ENCODE results near the gene ITCH. TPM values are rescaled to one million over a fixed set of nuclear protein-coding genes. Genes with fewer than 3 reads are reported as not detected.
A peak's percentile ranks its signal among the peaks of the same experiment; 100 is the strongest.

The ITCH gene
- total RNA-seq, 4 donors from 2014 or later = 37.4 to 48.4 (median 43.4) TPM

DNA sequence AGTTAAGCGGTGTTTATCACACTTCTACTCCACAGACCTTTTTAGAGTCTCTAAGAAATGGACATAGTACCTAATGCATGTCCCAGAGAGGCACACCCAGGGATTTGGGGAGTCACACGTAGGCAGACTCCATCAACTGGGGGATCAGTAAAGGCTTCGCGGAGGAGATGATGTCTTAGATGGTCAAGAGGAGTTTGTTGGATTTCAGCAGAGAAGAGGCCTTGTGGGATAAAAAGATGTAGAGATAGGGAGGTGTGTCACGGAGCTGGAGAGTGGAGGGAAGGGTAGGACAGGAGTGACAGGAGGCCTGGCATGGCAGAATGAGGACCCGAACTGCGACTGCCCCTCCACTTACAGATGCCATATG is 162.3 kb downstream of the ITCH start:
- H3K4me1 ChIP-seq = peaks cover 57% of the 10 kb centered on the region
- no peak for DNase-seq (ENCODE audit: low spot score in 2 of 2)
- H3K9me3 ChIP-seq = no peaks in the 10 kb centered on the region
- H3K27me3 ChIP-seq = no peaks in the 10 kb centered on the region
- 62% methylated on average over 7 of the region's 7 CpGs for WGBS
- peaks cover 33% of the 10 kb centered on the region for H3K36me3 ChIP-seq
- peak overlapping the region; percentile 85 for H3K27ac ChIP-seq
- H3K4me3 ChIP-seq = no peak overlapping the region
- TF ChIP-seq, protein P1, sequence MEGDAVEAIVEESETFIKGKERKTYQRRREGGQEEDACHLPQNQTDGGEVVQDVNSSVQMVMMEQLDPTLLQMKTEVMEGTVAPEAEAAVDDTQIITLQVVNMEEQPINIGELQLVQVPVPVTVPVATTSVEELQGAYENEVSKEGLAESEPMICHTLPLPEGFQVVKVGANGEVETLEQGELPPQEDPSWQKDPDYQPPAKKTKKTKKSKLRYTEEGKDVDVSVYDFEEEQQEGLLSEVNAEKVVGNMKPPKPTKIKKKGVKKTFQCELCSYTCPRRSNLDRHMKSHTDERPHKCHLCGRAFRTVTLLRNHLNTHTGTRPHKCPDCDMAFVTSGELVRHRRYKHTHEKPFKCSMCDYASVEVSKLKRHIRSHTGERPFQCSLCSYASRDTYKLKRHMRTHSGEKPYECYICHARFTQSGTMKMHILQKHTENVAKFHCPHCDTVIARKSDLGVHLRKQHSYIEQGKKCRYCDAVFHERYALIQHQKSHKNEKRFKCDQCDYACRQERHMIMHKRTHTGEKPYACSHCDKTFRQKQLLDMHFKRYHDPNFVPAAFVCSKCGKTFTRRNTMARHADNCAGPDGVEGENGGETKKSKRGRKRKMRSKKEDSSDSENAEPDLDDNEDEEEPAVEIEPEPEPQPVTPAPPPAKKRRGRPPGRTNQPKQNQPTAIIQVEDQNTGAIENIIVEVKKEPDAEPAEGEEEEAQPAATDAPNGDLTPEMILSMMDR (IDR thresholded peaks at IDR 0.05) = no peak

DNA sequence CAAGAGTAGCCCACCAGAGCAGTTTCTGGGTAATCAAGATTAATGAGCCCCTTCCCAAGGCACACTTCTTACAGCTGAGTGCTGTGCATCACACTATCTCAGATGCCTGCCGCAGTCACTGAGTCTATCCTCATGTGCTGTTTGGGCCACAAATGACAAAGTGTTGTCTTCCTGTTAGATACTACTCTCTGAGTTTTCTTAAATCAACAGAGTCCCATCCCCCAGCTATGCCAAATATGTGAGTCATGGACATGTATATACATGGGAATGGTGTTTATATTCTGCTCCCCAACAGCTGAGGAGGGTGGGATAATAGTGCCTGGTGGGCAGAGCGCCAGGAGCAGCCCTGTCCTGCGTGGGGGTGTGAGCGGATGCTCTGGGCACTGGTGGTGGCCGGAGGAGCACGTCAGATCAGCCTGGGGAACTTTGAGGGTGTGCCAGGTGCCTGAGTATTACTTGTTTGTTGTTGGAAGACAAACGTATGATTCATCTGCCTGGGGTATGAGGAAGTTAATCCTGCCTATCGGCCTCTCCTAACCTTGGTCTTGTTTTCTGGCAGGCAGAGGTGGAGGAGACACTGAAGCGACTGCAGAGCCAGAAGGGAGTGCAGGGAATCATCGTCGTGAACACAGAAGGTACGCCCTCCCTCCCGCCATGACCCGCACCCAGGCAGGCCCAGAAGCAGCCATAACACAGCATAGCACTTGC is 162.8 kb downstream of the ITCH start:
- TF ChIP-seq EP300 (IDR thresholded peaks at IDR 0.05) = no peak
- peak; percentile 2 to 78 (median 44) for TF ChIP-seq POLR2AphosphoS5 (IDR thresholded peaks at IDR 0.05)
- Histone ChIP-seq H3K4me3 (no peak overlapping the region), H3K4me1 (peaks cover 61% of the 10 kb centered on the region), H3K9me3 (no peaks in the 10 kb centered on the region), H3K36me3 (peaks cover 38% of the 10 kb centered on the region), H3K27ac (peak overlapping the region; percentile 85), H3K27me3 (no peaks in the 10 kb centered on the region)
- peak; percentile 89 to 94 for DNase-seq (ENCODE audit: low spot score in 2 of 2)
- WGBS = 19% methylated on average over 14 of the region's 14 CpGs

DNA sequence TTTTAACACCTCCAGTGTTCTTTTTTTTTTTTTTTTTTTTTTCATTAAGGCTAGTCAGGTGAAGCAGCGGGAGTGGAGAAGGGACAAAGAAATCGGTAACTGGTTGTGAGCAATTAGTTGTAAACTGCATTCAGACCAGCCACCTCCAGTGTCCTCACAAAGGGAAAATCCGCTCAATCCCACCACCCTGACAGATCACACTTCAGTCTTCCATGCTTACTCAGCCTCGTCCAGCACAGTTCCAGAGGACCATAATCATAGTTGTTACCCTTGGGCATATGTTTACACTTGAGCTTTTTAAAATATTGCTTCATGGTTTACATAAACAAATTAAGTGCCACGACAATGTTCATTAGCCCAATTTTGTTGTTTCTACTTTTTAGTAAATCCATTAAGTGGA is 163.4 kb downstream of the ITCH start:
- WGBS = 60% methylated on average over 5 of the region's 5 CpGs
- H3K27me3 ChIP-seq = no peaks in the 10 kb centered on the region
- DNase-seq (ENCODE audit: low spot score in 2 of 2) = peak; percentile 57 to 58
- no peak overlapping the region for H3K4me3 ChIP-seq
- TF ChIP-seq POLR2A (IDR thresholded peaks at IDR 0.05) = no peak
- TF ChIP-seq, protein P1 (IDR thresholded peaks at IDR 0.05) = no peak
- TF ChIP-seq POLR2AphosphoS5 (IDR thresholded peaks at IDR 0.05) = no peak
- no peak for TF ChIP-seq EP300 (IDR thresholded peaks at IDR 0.05)
- H3K9me3 ChIP-seq = no peaks in the 10 kb centered on the region
- peak overlapping the region; percentile 85 for H3K27ac ChIP-seq
- peaks cover 67% of the 10 kb centered on the region for H3K4me1 ChIP-seq
- H3K36me3 ChIP-seq = peaks cover 44% of the 10 kb centered on the region

GRCh38 chr20:34527016-34527415 is 163.9 kb downstream of the ITCH start:
- H3K9me3 ChIP-seq = no peaks in the 10 kb centered on the region
- H3K27me3 ChIP-seq = no peaks in the 10 kb centered on the region
- H3K36me3 ChIP-seq = peaks cover 49% of the 10 kb centered on the region
- H3K27ac ChIP-seq = peak overlapping the region; percentile 85
- DNase-seq (ENCODE audit: low spot score in 2 of 2) = peak; percentile 24 to 31
- H3K4me3 ChIP-seq = no peak overlapping the region
- peaks cover 70% of the 10 kb centered on the region for H3K4me1 ChIP-seq
- TF ChIP-seq POLR2A (IDR thresholded peaks at IDR 0.05) = no peak
- TF ChIP-seq EP300 (IDR thresholded peaks at IDR 0.05) = no peak
- TF ChIP-seq, protein P1 (IDR thresholded peaks at IDR 0.05) = no peak
- TF ChIP-seq POLR2AphosphoS5 (IDR thresholded peaks at IDR 0.05) = no peak
- 87% methylated on average over 8 of the region's 10 CpGs for WGBS

GRCh38 chr20:34528921-34529297 is 165.8 kb downstream of the ITCH start:
- 36% methylated on average over 5 of the region's 5 CpGs for WGBS
- peak; percentile 66 to 73 for DNase-seq (ENCODE audit: low spot score in 2 of 2)

More at GRCh38 chr20:34528921-34529297, 165.8 kb downstream of the ITCH start:
- H3K27ac ChIP-seq = peak overlapping the region; percentile 39
- H3K4me3 ChIP-seq = no peak overlapping the region
- H3K36me3 ChIP-seq = peaks cover 65% of the 10 kb centered on the region
- TF ChIP-seq POLR2A (IDR thresholded peaks at IDR 0.05) (no peak), POLR2AphosphoS5 (IDR thresholded peaks at IDR 0.05) (no peak), EP300 (IDR thresholded peaks at IDR 0.05) (no peak)
- TF ChIP-seq, protein P1 (IDR thresholded peaks at IDR 0.05) = no peak
- H3K9me3 ChIP-seq = no peaks in the 10 kb centered on the region
- H3K27me3 ChIP-seq = no peaks in the 10 kb centered on the region
- peaks cover 62% of the 10 kb centered on the region for H3K4me1 ChIP-seq
